Natural killer cell treated with Interleukin-12 subunit alpha and Interleukin-12 subunit beta and Interleukin-15 and Interleukin-18, amount 100 ng/mL, for 72 hours (primary cell): ENCODE data around the gene TUBB3. TPM values are rescaled to one million over a fixed set of nuclear protein-coding genes. Genes with fewer than 3 reads are reported as not detected.
A peak's percentile ranks its signal among the peaks of the same experiment; 100 is the strongest.
"Not testable (repeated sequence)": the region's sequence is repeated elsewhere in the genome, so short reads cannot be mapped to it uniquely, and the experiment has no call there.

Experiments used
- ATAC-seq, 2 donors: fragments of 150-1000 bp; cut with Tn5 transposase in 1 of 2; sonication (Bioruptor Pico), chemical (Tn5 transposase) in 1 of 2; 2 replicates each; pipeline ENCODE4 v1.10.0; 2021
- DNase-seq: peaks from one replicate; pipeline ENCODE4 v3.0.0; 2022; ENCODE audit warnings: low spot score
- H3K27ac Mint-ChIP-seq, 2 donors: 1 replicate in 1 of 2; 2 replicates in 1 of 2; pipeline ENCODE4 v1.8.0; 2022; ENCODE audit warnings: mixed read lengths in 2 of 2, mild to moderate bottlenecking in 1 of 2, moderate library complexity in 1 of 2
- H3K27me3 Mint-ChIP-seq, 2 donors: 1 replicate in 1 of 2; 2 replicates in 1 of 2; pipeline ENCODE4 v1.8.0; 2022; ENCODE audit warnings: mixed read lengths in 2 of 2
- H3K36me3 Mint-ChIP-seq: one replicate; pipeline ENCODE4 v1.8.0; 2022; ENCODE audit warnings: mixed read lengths
- H3K4me1 Mint-ChIP-seq, 2 donors: 1 replicate in 1 of 2; 2 replicates in 1 of 2; pipeline ENCODE4 v1.8.0; 2022; ENCODE audit warnings: low read depth in 2 of 2, mixed read lengths in 2 of 2, mild to moderate bottlenecking in 1 of 2
- H3K4me3 Mint-ChIP-seq: one replicate; pipeline ENCODE4 v1.8.0; 2022; ENCODE audit warnings: mixed read lengths
- H3K9me3 Mint-ChIP-seq: 2 replicates; pipeline ENCODE4 v1.8.0; 2022; ENCODE audit warnings: mixed read lengths
- total RNA-seq, 2 donors: library from RNA; stranded (reverse); gene quantifications; one replicate each; pipeline ENCODE4 v1.2.3, GENCODE V29; 2022

Gene TUBB3
- total RNA-seq, 2 donors from 2014 or later, result 9.6 to 10.9 TPM

DNA sequence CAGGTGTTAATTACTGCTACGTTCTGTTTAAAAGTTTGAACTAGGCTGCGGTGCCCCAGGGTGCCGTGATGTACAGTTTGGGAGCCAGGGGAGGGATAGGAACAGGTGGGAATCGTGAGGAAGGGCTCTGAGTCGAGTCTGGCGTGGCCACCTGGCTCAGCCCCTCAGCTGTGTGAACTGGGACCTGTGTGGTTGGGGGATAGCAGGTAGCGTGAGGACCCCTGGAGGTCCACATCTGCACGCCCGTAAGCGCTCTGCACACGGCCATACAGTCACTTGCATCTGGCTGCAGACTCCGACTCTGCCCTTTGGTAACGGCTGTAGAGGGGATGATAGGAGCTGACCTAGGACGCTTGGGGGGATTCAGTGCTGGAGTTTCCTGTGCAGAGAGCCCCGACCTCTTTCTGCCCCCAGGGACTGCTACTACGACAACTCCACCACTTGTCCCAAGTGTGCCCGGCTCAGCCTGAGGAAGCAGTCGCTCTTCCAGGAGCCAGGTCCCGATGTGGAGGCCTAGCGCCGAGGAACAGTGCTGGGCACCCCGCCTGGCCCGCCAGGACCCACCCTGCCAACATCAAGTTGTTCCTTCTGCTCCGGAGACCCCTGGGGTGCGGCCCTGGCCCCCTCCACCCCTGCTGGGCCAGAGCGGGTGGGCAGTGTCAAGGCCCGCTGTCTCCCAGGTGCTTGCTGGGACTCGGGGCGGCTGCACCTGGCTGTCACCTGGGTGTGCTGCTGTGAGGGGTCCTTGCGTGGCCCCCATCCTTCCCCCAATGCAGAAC is 42.5 kb downstream of the TUBB3 start:
- H3K4me3 Mint-ChIP-seq, result no peak overlapping the region
- H3K9me3 Mint-ChIP-seq, result no peaks in the 10 kb centered on the region
- H3K4me1 Mint-ChIP-seq, result peaks cover 0 to 7% of the 10 kb centered on the region in 2 donors
- DNase-seq (no peak), ATAC-seq (no peak)
- no peaks in the 10 kb centered on the region for H3K36me3 Mint-ChIP-seq
- H3K27me3 Mint-ChIP-seq, result no peaks in the 10 kb centered on the region
- H3K27ac Mint-ChIP-seq, result no peak overlapping the region

DNA sequence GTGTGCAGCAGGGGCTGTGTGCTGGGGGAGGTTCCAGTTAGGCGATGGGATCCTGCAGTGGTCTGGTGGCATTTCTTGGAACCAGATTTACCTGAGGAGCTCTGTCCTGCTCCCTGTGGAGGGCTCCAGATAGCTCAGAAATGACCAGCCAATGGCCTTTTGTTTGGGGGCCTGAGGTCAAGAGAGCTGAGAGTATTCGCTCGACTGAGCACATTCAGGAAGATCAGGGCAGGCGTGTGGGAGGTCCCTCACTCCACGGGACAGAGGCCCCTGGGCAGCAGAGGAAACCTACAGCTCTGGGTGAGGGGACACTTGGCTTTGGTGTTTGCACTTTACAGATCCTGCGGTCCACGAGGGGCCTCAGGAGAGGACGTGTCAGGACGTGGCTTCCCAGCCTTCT is 43.6 kb downstream of the TUBB3 start:
- ATAC-seq, result no peak
- no peaks in the 10 kb centered on the region for H3K27me3 Mint-ChIP-seq
- no peaks in the 10 kb centered on the region for H3K36me3 Mint-ChIP-seq
- no peak overlapping the region for H3K27ac Mint-ChIP-seq
- H3K4me1 Mint-ChIP-seq, result peaks cover 8 to 13% of the 10 kb centered on the region in 2 donors
- H3K4me3 Mint-ChIP-seq, result no peak overlapping the region
- H3K9me3 Mint-ChIP-seq, result no peaks in the 10 kb centered on the region
- DNase-seq, result no peak

GRCh38 chr16:89967436-89967835 is 44.3 kb downstream of the TUBB3 start:
- not testable (repeated sequence) for H3K4me3 Mint-ChIP-seq, H3K9me3 Mint-ChIP-seq, H3K36me3 Mint-ChIP-seq, H3K27me3 Mint-ChIP-seq, H3K27ac Mint-ChIP-seq, ATAC-seq, DNase-seq
- peaks cover 8 to 16% of the 10 kb centered on the region in 2 donors for H3K4me1 Mint-ChIP-seq

DNA sequence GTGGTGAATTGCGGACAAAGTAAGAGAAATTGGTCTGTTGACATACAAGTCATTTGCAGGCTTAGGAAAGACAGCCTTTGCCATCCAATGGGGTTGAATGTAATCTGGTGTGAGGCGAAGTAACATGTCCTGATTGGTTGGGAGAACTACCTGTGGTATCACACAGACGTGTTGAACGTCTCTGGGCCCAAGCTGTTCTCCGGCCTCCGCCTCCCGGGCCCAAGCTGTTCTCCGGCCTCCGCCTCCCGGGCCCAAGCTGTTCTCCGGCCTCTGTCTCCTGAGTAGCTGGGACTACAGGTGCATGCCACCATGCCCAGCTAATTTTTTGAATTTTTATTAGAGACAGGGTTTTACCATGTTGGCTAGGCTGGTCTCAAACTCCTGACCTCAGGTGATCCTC is 44.9 kb downstream of the TUBB3 start:
- not testable (repeated sequence) for H3K36me3 Mint-ChIP-seq, ATAC-seq, DNase-seq, H3K27me3 Mint-ChIP-seq, H3K27ac Mint-ChIP-seq, H3K9me3 Mint-ChIP-seq, H3K4me3 Mint-ChIP-seq
- peaks cover 8 to 16% of the 10 kb centered on the region in 2 donors for H3K4me1 Mint-ChIP-seq

GRCh38 chr16:89969741-89970410 is 46.7 kb downstream of the TUBB3 start:
- Mint-ChIP-seq H3K27ac (no peak overlapping the region), H3K9me3 (no peaks in the 10 kb centered on the region), H3K27me3 (no peaks in the 10 kb centered on the region), H3K36me3 (no peaks in the 10 kb centered on the region), H3K4me3 (no peak overlapping the region), H3K4me1 (peaks cover 20 to 28% of the 10 kb centered on the region in 2 donors)
- DNase-seq (no peak), ATAC-seq (no peak)

- ATAC-seq, result peak; percentile 5 to 28
- peak; percentile 49 for DNase-seq
- Mint-ChIP-seq H3K4me3 (peak overlapping the region; percentile 96), H3K27me3 (no peaks in the 10 kb centered on the region), H3K27ac (peak overlapping the region; percentile 94 to 96), H3K9me3 (no peaks in the 10 kb centered on the region), H3K36me3 (no peaks in the 10 kb centered on the region), H3K4me1 (peaks cover 21 to 28% of the 10 kb centered on the region in 2 donors)
Observed at GRCh38 chr16:89971495-89972243, 48.5 kb downstream of the TUBB3 start.

GRCh38 chr16:89972244-89973234 is 49.4 kb downstream of the TUBB3 start:
- Mint-ChIP-seq H3K4me3 (peak overlapping the region; percentile 96), H3K27me3 (no peaks in the 10 kb centered on the region), H3K27ac (peak overlapping the region; percentile 94 to 96), H3K4me1 (peaks cover 21 to 28% of the 10 kb centered on the region in 2 donors), H3K9me3 (no peaks in the 10 kb centered on the region), H3K36me3 (no peaks in the 10 kb centered on the region)
- DNase-seq (peak; percentile 94), ATAC-seq (peak; percentile 98)

DNA sequence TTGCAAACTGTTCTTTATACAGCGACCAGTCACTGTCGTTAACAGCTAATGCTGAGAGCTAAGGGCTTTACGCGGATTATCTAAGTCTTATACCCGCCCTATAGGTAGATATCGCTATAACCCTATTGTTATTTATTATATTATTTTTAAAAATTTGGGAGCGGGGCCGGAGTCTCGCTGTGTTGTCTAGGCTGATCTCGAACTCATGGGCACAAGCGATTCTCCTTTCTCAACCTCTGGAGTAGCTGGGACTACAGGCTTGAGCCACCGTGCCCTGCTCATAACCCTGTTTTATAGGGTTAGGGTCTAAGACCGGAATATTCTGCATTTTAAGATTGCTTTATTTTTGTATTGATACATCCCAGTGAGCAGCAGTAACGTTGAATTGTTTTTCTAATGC is 50.1 kb downstream of the TUBB3 start:
- Mint-ChIP-seq H3K27me3 (no peaks in the 10 kb centered on the region), H3K36me3 (no peaks in the 10 kb centered on the region), H3K9me3 (no peaks in the 10 kb centered on the region), H3K4me1 (peaks cover 21 to 26% of the 10 kb centered on the region in 2 donors), H3K27ac (peak overlapping the region; percentile 94 to 96), H3K4me3 (peak overlapping the region; percentile 96)
- ATAC-seq, result no peak
- DNase-seq, result no peak

GRCh38 chr16:89973654-89974335 is 50.7 kb downstream of the TUBB3 start:
- Mint-ChIP-seq H3K27me3 (no peaks in the 10 kb centered on the region), H3K27ac (peak overlapping the region; percentile 27 to 94)
- no peak for ATAC-seq

GRCh38 chr16:89974870-89975269 is 51.7 kb downstream of the TUBB3 start:
- no peak for ATAC-seq

More at GRCh38 chr16:89973654-89974335, 50.7 kb downstream of the TUBB3 start:
- DNase-seq, result no peak
- peaks cover 21 to 26% of the 10 kb centered on the region in 2 donors for H3K4me1 Mint-ChIP-seq
- peak overlapping the region; percentile 96 for H3K4me3 Mint-ChIP-seq
- H3K36me3 Mint-ChIP-seq, result no peaks in the 10 kb centered on the region
- H3K9me3 Mint-ChIP-seq, result no peaks in the 10 kb centered on the region

GRCh38 chr16:89981414-89981813 is 58.3 kb downstream of the TUBB3 start:
- H3K4me1 Mint-ChIP-seq, result peaks cover 0 to 2% of the 10 kb centered on the region in 2 donors
- H3K27me3 Mint-ChIP-seq, result no peaks in the 10 kb centered on the region
- no peak overlapping the region for H3K4me3 Mint-ChIP-seq
- no peak for DNase-seq
- no peak overlapping the region for H3K27ac Mint-ChIP-seq
- peaks cover 12% of the 10 kb centered on the region for H3K36me3 Mint-ChIP-seq
- no peak for ATAC-seq
- H3K9me3 Mint-ChIP-seq, result no peaks in the 10 kb centered on the region

More at GRCh38 chr16:89974870-89975269, 51.7 kb downstream of the TUBB3 start:
- no peaks in the 10 kb centered on the region for H3K27me3 Mint-ChIP-seq
- no peaks in the 10 kb centered on the region for H3K9me3 Mint-ChIP-seq
- no peak overlapping the region for H3K4me3 Mint-ChIP-seq
- H3K36me3 Mint-ChIP-seq, result no peaks in the 10 kb centered on the region
- DNase-seq, result no peak
- no peak overlapping the region for H3K27ac Mint-ChIP-seq
- peaks cover 21 to 28% of the 10 kb centered on the region in 2 donors for H3K4me1 Mint-ChIP-seq

DNA sequence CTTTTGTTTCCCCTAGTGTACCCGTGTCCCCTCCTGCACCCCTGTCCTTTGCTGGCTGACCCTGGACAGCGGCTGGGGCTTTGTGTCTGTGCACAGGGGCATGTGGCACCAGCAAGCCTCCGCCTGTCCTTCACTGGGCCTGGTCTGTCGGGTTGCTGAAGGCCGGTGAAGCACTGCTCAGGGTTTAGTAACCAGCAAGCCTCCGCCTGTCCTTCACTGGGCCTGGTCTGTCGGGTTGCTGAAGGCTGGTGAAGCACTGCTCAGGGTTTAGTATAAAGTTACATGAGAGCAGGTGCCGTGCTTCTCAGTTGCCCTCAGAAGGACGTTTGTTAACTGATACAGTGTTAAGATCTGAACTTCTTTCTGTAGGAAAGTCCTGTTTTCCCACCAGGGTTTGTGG is 59.2 kb downstream of the TUBB3 start:
- Mint-ChIP-seq H3K36me3 (peaks cover 12% of the 10 kb centered on the region), H3K4me1 (peaks cover 0 to 8% of the 10 kb centered on the region in 2 donors), H3K27ac (no peak overlapping the region), H3K9me3 (no peaks in the 10 kb centered on the region), H3K4me3 (no peak overlapping the region), H3K27me3 (no peaks in the 10 kb centered on the region)
- no peak for ATAC-seq
- DNase-seq, result no peak
